ENCODE data around the gene SEC22B.
"Not testable (repeated sequence)": the region's sequence is repeated elsewhere in the genome, so short reads cannot be mapped to it uniquely, and the experiment has no call there.

The SEC22B gene

GRCh38 chr1:120176092-120176855 is at the start of gene SEC22B:
TSS of gene SEC22B (minus strand) at chr1:120176520. CDS start at chr1:120176381, 139 bp downstream.
- peak; percentile 94 for DNase-seq

- peak; percentile 30 for DNase-seq
These were observed 41.6 kb upstream of the SEC22B start for GRCh38 chr1:120217933-120218332.

GRCh38 chr1:120217175-120217929 is 41.0 kb upstream of the SEC22B start:
- DNase-seq = peak; percentile 39

GRCh38 chr1:120213606-120214005 is 37.3 kb upstream of the SEC22B start:
- not testable (repeated sequence) for DNase-seq

GRCh38 chr1:120210754-120211153 is 34.4 kb upstream of the SEC22B start:
- DNase-seq = not testable (repeated sequence)

- peak; percentile 37 for DNase-seq
These were observed 20.8 kb upstream of the SEC22B start for GRCh38 chr1:120196863-120197775.

GRCh38 chr1:120188626-120189025 is 12.3 kb upstream of the SEC22B start:
- DNase-seq = not testable (repeated sequence)

GRCh38 chr1:120182176-120182707 is 5.9 kb upstream of the SEC22B start:
- DNase-seq = not testable (repeated sequence)

- peak; percentile 56 for DNase-seq
These were observed 3.7 kb upstream of the SEC22B start for GRCh38 chr1:120179811-120180690.

GRCh38 chr1:120178799-120179756 is 2.8 kb upstream of the SEC22B start:
- peak; percentile 31 for DNase-seq

GRCh38 chr1:120178058-120178457 is 1.7 kb upstream of the SEC22B start:
- not testable (repeated sequence) for DNase-seq

- DNase-seq = not testable (repeated sequence)
These were observed 632 bp downstream of the SEC22B start for GRCh38 chr1:120175688-120176087.

GRCh38 chr1:120164761-120165160 is 11.6 kb downstream of the SEC22B start:
- DNase-seq = not testable (repeated sequence)

GRCh38 chr1:120162015-120162414 is 14.3 kb downstream of the SEC22B start:
- DNase-seq = not testable (repeated sequence)

GRCh38 chr1:120158495-120158894 is 17.8 kb downstream of the SEC22B start:
- not testable (repeated sequence) for DNase-seq

- not testable (repeated sequence) for DNase-seq
These were observed 18.2 kb downstream of the SEC22B start for GRCh38 chr1:120158086-120158485.

- DNase-seq = not testable (repeated sequence)
These were observed 26.0 kb downstream of the SEC22B start for GRCh38 chr1:120150138-120150822.

- not testable (repeated sequence) for DNase-seq
These were observed 26.8 kb downstream of the SEC22B start for GRCh38 chr1:120149420-120150059.

- not testable (repeated sequence) for DNase-seq
These were observed 30.5 kb downstream of the SEC22B start for GRCh38 chr1:120145806-120146205.
